NB4 (cell line): ENCODE measurements around the gene CD93.
A peak's percentile ranks its signal among the peaks of the same experiment; 100 is the strongest.

Experiments used
- DNase-seq: peaks from one replicate; pipeline ENCODE4 v3.0.0; 2010; ENCODE audit warnings: low read depth
- H3K4me3 ChIP-seq: one replicate; pipeline ENCODE4 v1.5.1; 2011; ENCODE audit warnings: mild to moderate bottlenecking, low read depth, low read length, moderate library complexity
- MYC ChIP-seq: IDR thresholded peaks from 2 replicates; pipeline ENCODE4 v1.6.1; 2011; ENCODE audit warnings: low read depth, low read length
- POLR2A ChIP-seq: IDR thresholded peaks from 2 replicates; pipeline ENCODE4 v1.6.1; 2011; ENCODE audit warnings: mild to moderate bottlenecking; ENCODE audit not compliant: insufficient read length; ENCODE audit errors: extremely low read depth
- TF ChIP-seq, protein P1 (sequence below): IDR thresholded peaks from one replicate; pipeline ENCODE4 v1.5.1; 2012; ENCODE audit warnings: low read depth, low read length
- TF ChIP-seq, protein P2 (sequence below): IDR thresholded peaks from 2 replicates; pipeline ENCODE4 v1.6.1; 2011; ENCODE audit warnings: low read depth, low read length

The CD93 gene

DNA sequence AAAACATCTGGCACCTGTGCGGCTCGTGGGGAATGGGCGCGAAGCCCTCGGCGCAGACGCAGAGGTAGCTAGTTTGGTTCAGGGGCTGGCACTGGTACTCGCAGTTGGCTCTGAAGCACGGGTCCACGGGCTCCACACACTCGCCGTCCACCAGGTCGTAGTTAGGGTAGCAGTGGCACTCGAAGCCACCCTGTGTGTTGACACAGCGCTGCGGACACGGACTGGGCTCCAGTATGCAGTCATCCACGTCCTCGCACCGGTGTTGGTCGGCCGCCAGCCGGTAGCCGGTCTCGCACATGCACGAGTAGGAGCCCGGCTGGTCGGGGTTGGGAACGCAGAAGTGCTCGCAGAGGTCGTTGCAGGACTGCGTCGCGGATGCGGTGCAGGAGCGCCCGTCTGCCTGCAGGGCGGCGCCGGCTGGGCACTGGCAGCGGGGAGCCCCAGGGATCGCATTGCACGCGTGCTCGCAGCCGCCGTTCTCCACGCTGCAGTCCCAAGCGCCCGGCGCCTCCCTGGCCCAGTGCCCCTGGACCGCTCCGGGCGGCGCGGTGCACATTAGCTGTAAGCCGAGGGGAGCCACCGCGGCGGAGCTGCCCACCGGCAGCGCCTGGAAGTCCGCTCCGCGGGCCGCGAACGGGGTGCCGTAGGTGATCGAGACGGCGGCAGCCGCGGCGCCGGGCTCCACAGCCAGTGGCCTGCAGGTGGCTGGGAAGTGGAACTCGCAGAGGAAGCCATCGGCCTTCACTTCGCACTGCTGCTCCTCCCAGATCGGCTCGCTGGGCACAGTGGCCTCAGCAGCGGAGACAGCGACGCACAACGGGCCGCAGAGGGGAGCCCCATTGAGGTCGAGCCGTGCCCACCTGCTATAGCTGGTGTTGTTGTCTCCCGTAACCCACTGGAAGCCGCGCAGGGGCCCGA, 37.6 kb downstream of the CD93 start:
- peak; percentile 89 for DNase-seq
- TF ChIP-seq MYC: no peak
- TF ChIP-seq, protein P1, sequence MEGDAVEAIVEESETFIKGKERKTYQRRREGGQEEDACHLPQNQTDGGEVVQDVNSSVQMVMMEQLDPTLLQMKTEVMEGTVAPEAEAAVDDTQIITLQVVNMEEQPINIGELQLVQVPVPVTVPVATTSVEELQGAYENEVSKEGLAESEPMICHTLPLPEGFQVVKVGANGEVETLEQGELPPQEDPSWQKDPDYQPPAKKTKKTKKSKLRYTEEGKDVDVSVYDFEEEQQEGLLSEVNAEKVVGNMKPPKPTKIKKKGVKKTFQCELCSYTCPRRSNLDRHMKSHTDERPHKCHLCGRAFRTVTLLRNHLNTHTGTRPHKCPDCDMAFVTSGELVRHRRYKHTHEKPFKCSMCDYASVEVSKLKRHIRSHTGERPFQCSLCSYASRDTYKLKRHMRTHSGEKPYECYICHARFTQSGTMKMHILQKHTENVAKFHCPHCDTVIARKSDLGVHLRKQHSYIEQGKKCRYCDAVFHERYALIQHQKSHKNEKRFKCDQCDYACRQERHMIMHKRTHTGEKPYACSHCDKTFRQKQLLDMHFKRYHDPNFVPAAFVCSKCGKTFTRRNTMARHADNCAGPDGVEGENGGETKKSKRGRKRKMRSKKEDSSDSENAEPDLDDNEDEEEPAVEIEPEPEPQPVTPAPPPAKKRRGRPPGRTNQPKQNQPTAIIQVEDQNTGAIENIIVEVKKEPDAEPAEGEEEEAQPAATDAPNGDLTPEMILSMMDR: peak; percentile 68
- H3K4me3 ChIP-seq: peak overlapping the region; percentile 78

DNA sequence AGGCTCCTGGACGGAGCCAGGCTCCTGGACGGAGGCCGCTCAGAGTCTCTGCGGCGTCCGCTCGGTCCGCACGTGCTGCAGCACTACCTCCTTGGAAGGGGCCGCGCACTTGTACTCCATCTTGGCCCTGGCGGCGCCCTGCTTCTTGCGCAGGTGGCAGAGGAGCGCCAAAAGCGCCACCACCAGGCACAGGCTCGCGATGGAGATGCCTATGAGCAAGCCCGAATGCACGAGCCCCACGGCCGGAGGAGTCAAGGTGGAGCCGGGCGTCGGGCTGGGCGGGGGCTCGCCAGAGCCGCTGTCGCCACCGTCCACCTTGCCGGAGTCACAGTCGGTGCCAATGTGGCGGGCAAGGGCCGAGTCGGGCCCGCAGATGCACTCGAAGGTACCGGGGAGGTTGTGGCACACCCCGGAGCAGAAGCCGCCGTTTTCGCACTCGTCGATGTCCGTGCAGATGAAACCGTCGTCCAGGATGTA, 38.3 kb downstream of the CD93 start:
- TF ChIP-seq POLR2A (no peak), MYC (no peak)
- TF ChIP-seq, protein P1: no peak
- TF ChIP-seq, protein P2, sequence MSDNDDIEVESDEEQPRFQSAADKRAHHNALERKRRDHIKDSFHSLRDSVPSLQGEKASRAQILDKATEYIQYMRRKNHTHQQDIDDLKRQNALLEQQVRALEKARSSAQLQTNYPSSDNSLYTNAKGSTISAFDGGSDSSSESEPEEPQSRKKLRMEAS: no peak

DNA sequence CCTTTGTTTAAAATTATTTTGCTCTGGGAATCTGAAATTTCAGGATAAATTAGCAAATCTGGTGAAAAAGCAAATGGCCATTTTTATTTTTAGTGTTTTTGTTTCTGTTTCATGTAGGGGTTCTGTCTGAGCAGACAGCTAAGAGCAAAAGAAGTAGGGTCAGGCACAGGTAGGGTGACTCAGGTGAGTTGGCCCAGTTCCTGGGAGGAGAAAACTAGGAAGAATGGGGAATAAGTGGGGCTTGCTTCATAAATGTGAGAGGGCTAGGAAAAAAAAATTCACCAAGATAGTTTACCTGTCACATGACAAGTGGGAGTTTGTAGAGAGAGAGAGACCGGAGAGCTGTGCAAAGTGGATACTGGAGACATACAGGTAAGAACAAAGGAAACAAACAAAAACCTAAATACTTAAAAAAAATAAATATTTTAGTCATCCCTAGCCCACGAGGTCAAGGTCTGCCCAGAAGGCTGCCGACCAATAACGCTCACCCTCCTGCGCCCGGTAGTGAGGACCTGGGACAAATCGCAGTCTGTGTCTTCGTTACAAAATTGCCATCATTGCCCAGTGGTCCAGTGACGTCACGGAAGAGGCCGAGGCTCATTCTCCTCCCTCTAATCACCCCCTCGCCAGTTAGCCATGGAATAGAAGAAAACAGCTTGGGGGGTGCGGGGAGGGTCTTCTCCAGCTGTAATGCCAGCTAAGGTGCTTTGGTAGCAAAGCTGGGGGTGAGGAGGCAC, 39.0 kb downstream of the CD93 start:
- H3K4me3 ChIP-seq: no peak overlapping the region
- no peak for TF ChIP-seq POLR2A
- TF ChIP-seq, protein P2: no peak
- TF ChIP-seq, protein P1: no peak
- TF ChIP-seq MYC: no peak
- no peak for DNase-seq

More for the DNA sequence above, 38.3 kb downstream of the CD93 start:
- H3K4me3 ChIP-seq: peak overlapping the region; percentile 78
- DNase-seq: no peak

DNA sequence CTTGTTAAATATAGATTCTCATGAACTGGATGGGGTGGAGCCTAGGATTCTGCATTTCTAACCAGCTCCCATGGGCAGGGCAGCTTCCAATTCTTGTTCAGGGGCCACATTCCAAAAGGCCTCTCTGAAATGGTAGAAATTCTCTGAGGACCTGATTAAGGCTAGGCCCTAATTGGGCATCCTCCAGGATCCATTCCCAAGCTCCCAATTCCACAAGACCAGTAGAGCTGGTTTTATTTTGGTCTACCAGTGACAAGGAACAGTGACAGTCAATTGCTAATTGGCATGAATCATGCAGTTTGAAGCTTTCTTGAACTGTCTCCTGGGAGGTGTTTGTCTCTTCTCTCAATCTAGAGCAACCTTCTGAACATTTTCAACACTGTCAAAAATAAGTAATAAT, 39.7 kb downstream of the CD93 start:
- H3K4me3 ChIP-seq: no peak overlapping the region
- TF ChIP-seq POLR2A: no peak
- TF ChIP-seq, protein P2: no peak
- peak; percentile 49 for DNase-seq

DNA sequence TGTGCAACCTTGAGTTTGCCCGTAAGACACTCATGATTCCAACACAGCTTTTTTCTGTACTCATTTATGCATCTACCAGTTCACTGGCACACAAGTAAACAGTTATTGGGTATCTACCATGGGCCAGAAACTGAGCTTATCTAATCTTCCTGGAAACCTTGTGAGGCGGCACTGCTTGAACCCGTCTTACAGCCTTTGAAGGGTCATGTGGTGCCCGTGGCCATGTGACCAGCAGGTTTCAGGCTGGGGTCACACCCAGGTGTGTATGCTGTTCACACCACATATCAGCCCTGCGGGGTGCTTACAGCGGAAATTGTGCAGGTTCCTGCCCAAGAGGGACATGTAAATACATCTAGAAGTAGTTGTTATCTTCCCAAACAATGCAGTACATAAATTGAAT, 42.7 kb downstream of the CD93 start:
- DNase-seq: no peak
- H3K4me3 ChIP-seq: no peak overlapping the region
- TF ChIP-seq POLR2A (no peak), MYC (no peak)
- TF ChIP-seq, protein P2: no peak
- TF ChIP-seq, protein P1: no peak

DNA sequence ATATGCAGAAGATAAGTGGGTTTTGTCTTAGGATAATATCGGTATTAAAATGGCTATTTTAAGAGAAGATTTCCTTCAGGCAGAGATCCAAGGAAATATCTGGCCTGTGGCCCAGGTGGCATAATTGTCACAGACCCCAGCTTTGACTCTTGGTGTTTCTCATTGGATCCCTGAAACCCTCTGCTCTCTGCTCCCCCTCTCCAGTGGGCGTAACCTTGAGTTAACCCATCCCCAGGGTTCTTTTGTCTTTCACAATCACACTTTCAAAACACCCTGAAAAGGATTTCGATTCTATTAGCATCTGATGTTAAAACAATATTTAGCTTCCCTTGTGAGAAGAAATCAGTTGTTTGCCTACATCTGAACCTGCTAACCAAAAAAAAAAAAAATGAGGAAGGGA, 43.9 kb downstream of the CD93 start:
- TF ChIP-seq, protein P1: no peak
- TF ChIP-seq MYC (no peak), POLR2A (no peak)
- TF ChIP-seq, protein P2: no peak
- DNase-seq: no peak
- H3K4me3 ChIP-seq: no peak overlapping the region
